Muscle of back (tissue), 11 donors: ENCODE results near the gene TTC7B. TPM values are rescaled to one million over a fixed set of nuclear protein-coding genes. Genes with fewer than 3 reads are reported as not detected.

Experiments
- DNase-seq, 3 donors: peaks; one replicate each; pipeline versions ENCODE4 v3.0.0 to v3.0.0-alpha.2; 2013
- polyA plus RNA-seq, 10 donors: library from polyadenylated mRNA; unstranded; fragments of 120-200 nt; gene quantifications; one replicate each; pipeline ENCODE4 v1.2.1, GENCODE V29; 2013; ENCODE audit not compliant: insufficient read length in 10 of 10

Gene TTC7B
- polyA plus RNA-seq, 10 donors: 29.4 to 44.0 (median 38.3) TPM

GRCh38 chr14:90549794-90550641 is 266.2 kb downstream of the TTC7B start:
- DNase-seq: no peak

DNA sequence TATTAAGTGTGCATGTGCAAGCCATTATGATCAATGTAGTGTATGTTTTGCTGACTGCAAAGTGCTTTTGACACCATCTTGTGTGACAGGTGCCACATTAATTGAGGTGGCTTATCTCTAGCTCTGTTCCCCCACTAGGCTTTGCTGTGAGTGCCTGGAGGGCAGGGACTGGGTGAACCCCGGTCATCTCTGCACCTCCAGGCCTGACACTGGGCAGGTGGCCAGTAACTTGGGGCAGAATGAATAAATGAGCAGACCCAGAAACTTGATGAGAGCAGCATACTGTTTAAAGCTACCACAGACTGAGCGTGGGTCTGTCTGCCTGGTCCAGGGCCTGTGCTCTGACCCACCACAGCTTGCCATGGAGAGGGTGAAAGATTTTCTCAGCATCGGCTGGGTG is 267.8 kb downstream of the TTC7B start:
- no peak for DNase-seq

- DNase-seq: no peak
Observed at GRCh38 chr14:90547968-90548367, 268.3 kb downstream of the TTC7B start.

- no peak for DNase-seq
Observed at GRCh38 chr14:90547250-90547649, 269.0 kb downstream of the TTC7B start.

- DNase-seq: no peak
Observed at GRCh38 chr14:90546767-90547166, 269.5 kb downstream of the TTC7B start.

DNA sequence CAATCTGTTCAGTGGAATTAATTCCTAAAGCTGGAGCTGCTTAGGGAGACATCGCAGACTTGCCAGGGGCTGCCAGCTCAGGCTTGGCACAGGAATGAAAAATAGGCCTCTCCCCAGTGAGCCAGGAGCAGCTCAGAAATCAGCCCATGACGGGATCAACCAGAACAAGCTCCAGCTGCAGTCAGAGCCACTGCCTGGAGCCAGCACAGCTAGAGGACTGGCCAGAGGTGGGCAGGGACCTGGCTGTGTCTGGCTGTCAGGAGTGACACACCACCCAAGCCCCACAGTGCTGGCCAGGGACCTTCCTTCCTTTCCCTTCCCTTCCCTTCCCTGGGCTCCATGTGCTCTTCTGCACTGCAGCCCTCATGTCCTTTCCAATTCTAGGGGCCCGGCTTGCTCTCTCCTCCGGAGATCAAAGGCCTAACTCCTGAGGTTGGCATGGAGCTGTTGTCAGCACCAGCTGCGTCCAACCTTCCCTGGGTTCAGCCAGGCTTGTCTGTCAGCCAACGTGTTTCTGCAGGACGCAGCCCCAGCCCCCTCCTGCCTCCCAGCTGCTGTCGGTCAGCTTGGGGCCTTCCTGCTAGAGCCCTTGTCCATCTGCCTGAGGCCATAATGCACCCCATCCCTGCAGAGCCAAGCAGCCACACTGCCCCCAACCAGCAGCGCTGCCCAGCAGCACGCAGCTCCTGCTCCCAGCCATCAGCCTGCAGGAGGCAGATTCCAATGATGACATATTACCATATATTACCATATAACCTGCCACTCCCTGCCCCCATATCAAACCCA is 270.1 kb downstream of the TTC7B start:
- peak; percentile 58 to 71 (median 64) for DNase-seq

DNA sequence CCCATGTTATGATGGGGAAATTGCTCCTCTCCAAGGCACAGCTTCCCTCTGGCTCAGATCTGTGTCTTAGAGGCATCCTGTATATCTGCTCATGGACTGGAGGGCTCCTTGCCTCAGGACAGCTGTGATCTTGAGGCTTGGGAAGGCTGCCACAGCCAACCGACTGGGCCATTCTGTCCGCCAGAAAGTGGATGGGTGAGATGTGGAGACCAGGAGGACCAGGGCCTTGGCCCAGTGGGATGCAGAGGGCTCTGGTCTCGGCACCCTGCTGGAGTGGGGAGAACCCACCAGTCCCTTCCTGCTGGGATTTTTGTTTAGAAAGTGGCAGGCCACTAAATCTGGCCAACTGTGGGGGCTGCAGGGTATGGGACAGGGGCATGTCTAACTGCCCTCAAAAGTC is 270.8 kb downstream of the TTC7B start:
- DNase-seq: no peak

GRCh38 chr14:90544971-90545370 is 271.3 kb downstream of the TTC7B start:
- no peak for DNase-seq

GRCh38 chr14:90544566-90544965 is 271.7 kb downstream of the TTC7B start:
- no peak for DNase-seq

DNA sequence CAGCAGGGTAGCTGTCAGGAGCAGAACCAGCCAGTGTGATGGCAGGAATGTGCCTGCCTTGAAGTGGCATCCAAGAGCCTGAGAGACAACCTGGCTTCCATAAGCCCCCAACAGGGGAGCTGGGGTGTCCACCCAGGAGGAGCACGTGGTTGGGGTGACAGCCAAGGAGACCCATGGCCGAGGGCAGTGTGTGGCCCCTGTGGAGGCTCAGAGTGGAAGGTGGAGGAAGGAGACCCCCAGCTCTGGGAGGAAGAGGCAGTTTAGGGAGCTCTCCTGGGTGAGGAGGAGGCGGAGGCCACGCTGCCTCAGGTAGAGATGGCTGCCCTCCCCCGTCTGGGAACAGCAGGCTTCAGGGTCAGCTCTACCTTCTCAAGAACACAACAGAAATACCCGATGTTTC is 272.4 kb downstream of the TTC7B start:
- no peak for DNase-seq

- DNase-seq: no peak
Observed at GRCh38 chr14:90541076-90541634, 275.1 kb downstream of the TTC7B start.

GRCh38 chr14:90540437-90540836 is 275.8 kb downstream of the TTC7B start:
- no peak for DNase-seq

DNA sequence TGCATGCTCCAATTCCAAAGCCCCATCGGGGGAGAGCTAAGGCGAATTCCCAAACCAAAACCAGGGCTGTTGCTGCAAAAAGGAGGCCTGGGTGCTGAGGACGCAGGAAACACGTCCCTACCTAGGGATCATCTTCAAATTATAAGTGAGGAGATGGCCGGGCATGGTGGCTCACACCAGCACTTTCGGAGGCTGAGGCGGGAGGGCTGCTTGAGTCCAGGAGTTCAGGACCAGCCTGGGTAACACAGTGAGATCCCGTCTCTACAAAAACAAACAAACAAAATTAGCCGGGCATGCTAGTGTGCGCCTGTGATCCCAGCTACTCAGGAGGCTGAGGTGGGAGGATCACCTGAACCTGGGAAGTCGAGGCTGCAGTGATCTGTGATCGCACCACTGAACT is 276.2 kb downstream of the TTC7B start:
- DNase-seq: no peak

DNA sequence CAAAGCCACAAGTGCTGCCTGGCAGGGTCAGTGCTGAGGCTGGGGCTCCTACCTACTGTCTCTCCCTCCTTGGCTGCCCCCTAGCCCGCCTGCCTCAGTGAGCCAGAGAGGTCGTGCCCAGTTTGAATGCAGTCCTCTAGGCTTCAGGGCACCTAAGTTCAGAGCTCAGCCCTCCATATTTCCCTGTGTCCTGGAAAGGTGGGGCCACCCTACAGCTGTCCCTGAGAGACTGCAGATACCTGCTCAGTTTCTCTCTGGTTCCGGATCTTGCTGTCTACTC is 276.8 kb downstream of the TTC7B start:
- no peak for DNase-seq

- no peak for DNase-seq
Observed at GRCh38 chr14:90538716-90539495, 277.3 kb downstream of the TTC7B start.

DNA sequence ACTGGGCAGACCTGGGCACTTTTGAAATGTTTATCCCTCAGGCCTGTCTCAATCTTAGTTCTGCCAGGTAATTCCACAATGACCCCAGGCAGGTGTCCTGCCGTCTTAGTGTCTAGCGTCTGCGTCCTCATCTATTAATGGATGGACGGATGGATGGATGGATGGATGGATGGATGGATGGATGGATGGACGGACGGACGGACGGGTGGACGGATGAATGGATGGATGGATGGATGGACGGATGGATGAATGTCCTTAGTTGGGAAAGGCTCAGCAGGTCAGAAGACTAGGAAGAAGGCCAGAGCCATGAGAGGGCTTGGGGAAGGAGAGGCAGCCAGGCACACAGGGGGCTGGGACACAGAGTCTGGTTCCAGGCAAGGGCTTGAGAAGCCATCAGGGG is 278.1 kb downstream of the TTC7B start:
- no peak for DNase-seq

DNA sequence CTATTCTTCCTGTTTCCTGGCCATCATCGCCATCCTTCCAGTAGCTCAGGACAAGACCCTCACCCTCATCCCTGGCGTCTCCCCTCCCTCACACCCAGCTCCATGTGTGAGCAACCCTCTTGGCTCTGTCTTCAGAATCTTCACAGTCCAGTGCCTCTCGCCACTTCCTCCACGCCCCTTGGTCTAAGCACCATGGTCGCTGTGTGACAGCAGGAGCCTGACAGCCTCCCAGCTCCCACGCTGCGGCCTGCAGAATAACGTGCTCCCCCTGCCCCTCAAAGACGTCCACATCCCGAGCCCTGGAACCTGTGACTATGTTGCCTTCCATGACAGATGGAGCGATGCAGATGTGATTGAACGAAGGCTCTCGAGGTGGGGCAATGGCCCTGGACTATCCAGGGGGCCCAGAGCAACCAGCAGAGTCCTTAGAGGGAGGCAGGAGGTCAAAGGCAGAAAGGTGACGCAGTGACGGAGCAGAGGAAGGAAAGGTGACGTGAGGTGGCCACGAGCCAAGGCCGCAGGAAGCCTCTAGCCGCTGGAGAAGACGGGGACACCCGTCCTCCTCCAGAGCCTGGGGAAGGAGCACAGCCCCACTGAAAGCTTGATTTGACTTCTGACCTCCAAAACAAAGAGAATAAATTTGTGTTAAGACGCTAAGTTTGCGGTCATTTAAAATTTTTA is 279.6 kb downstream of the TTC7B start:
- DNase-seq: no peak

GRCh38 chr14:90536092-90536491 is 280.1 kb downstream of the TTC7B start:
- peak in 1 of 3 donors; percentile 54 for DNase-seq

DNA sequence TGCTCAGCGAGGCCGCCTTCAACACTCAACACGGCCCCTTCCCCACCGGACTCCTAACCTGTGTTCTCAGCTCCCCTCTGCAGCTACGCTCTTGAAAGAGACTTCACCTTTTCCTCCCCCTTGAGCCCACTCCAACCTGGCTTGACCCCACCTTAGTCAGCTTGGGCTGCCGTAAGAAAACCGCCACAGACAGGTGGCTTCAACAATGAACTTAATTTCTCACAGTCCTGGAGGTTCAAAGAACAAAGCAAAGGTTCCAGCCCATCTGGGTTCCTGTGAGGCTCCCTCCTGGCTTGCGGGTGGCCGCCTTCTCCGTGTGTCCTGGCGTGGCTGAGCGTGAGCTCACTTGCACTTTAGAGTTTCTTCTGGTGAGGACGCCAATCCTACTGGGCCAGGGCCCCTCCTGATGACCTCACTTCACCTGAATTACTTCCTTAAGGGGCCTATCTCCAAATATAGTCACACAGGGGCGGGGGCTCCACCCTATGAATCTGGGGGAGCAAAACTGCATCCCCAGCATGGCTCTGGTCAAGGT is 280.6 kb downstream of the TTC7B start:
- DNase-seq: no peak

GRCh38 chr14:90534838-90535555 is 281.2 kb downstream of the TTC7B start:
- DNase-seq: no peak
